GM19467 (cell line): ENCODE measurements around the gene SH3RF2.
"Not testable (repeated sequence)": the region's sequence is repeated elsewhere in the genome, so short reads cannot be mapped to it uniquely, and the experiment has no call there.

Experiments
- ATAC-seq: cut with Tn5 transposase; IDR thresholded peaks from one replicate; pipeline ENCODE4 v1.9.1; 2021; ENCODE audit warnings: mild to moderate bottlenecking, moderate library complexity; ENCODE audit not compliant: unreplicated experiment

Gene SH3RF2

DNA sequence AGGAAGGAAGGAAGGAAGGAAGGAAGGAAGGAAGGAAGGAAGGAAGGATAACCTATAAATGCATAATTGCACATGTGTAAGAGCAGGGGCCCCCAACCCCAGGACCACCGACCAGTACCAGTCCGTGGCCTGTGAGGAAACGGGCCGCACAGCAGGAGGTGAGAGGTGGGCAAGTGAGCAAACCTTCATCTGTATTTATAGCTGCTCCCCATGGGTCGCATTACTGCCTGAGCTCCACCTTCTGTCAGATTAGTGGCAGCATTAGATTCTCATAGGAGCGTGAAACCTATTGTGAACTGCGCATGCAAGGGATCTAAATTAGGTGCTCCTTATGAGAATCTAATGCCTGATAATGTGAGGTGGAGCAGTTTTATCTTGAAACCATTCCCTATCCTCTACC is 66.1 kb downstream of the SH3RF2 start:
- no peak for ATAC-seq

DNA sequence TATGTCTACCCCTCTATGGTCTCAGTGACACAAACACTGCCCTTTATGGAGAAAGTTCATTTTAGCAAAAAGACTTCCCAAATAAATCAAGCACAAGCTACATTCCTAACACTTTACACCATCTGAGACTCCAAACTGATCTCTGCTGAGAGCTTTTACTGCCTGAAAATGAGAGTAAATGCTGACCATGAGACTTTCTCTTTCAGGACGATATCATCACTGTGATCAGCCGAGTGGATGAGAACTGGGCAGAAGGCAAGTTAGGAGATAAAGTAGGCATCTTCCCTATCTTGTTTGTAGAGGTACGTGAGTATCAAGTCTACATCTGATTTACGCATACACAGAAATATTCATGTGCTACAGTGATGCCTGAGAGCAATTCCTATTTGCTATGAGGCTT is 67.5 kb downstream of the SH3RF2 start:
- no peak for ATAC-seq

- no peak for ATAC-seq
These were observed 68.9 kb downstream of the SH3RF2 start for GRCh38 chr5:146005264-146005663.

GRCh38 chr5:146005723-146006122 is 69.3 kb downstream of the SH3RF2 start:
- no peak for ATAC-seq

DNA sequence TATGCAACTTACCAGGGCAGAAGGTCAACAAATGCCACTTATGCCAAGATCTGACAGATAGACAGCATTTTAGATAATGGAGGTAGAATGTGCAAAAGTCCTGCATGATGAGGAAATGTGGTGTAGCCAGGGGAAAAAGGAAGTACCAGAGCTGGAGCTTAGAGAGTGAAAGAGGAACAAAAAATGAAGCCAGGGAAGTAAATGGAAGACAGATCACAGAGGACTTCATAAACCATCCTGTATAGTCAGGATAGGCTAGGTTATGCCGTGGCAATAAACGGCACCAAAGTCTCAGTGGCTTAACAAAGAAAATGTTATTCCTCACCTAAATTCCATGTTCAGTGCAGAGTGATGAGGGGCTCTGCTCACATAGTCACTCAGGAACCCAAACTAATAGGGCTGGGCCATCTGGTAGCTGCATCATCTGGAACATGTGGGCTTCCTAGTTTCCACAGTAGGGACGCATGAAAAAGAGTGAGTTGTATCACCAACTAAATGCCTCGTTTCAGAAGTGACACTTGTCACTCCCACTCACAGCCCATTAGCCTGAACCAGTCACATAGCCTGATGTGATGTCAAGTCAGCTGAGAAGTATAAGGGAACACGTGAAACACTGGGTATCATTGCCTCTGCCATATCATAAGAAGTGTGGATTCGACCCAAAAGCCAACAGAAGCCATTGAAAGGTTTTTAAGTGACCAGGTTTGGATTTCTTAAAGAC is 70.3 kb downstream of the SH3RF2 start:
- ATAC-seq, result no peak

DNA sequence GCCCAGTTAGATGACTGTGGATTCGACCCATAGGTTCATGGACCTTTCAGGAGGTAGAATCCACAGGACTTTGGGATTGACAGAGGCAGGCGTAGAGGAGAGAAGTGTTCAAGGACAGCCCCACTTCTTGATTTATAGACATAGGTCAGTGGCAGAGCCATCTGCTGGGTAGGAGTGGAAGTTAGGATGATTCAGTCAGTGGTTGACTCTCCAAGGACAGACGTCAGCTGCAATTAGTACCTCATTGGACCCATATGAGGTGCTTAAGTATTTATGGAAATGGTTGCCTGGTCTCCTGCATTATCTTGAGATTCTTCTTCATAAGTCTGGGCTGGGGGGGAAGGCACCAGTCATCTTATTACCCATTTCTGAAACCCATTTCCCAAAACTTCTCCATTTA is 70.9 kb downstream of the SH3RF2 start:
- ATAC-seq, result no peak

GRCh38 chr5:146007989-146008388 is 71.6 kb downstream of the SH3RF2 start:
- no peak for ATAC-seq

- no peak for ATAC-seq
These were observed 72.6 kb downstream of the SH3RF2 start for GRCh38 chr5:146009020-146009419.

GRCh38 chr5:146010447-146010846 is 74.1 kb downstream of the SH3RF2 start:
- ATAC-seq, result not testable (repeated sequence)

- no peak for ATAC-seq
These were observed 77.4 kb downstream of the SH3RF2 start for GRCh38 chr5:146013761-146014160.

DNA sequence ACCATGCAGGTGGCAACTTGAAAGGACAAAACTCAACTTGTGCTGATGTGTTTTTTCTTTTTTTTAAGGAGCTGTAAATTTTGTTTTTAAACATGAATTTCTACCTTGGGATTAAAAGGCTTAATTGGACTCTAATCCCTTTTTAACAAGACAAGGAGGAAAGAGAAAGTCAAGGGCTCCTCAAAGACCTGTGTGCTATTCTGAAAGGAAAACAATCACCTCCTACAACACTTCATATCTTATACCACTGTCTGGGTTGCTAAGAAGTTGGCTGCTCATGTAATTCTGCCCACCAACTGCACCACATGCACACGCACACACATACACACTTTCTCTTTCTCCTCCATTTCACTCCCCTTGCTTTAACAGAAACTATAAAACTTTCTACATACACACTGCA is 78.6 kb downstream of the SH3RF2 start:
- no peak for ATAC-seq

DNA sequence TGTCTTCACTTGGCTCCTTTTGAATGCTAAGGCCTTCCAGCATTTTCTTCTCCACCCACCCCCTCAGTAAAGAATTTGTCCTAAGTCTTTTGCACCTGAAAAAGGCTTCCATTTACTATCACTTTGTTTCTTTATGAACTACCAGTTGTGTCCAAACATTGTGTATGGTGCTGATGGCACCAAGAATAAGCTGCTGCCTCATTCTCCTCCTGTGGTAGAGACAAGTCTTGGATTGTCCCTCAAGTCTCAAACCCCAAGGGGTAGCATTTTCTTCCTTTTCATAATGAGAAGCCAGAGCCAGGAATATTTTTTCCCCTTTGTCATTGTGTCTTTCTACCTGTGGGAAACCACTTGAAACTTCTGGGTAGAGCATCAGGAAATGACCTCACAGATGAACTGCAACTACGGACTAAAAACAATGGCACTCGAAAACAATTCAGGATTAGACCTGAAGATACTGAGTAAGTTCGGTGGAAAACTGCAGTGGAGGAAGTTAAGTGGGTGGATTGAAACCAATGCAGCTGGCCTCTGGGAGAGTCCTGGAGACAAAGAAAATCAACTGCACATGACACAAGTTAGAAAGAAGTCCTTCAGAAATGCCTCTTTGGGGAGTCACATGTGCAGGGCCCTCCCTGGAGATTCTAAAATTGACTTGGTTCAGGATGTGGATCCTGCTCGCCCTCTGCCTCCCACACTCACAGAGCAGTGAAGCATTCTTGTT is 80.5 kb downstream of the SH3RF2 start:
- ATAC-seq, result no peak

DNA sequence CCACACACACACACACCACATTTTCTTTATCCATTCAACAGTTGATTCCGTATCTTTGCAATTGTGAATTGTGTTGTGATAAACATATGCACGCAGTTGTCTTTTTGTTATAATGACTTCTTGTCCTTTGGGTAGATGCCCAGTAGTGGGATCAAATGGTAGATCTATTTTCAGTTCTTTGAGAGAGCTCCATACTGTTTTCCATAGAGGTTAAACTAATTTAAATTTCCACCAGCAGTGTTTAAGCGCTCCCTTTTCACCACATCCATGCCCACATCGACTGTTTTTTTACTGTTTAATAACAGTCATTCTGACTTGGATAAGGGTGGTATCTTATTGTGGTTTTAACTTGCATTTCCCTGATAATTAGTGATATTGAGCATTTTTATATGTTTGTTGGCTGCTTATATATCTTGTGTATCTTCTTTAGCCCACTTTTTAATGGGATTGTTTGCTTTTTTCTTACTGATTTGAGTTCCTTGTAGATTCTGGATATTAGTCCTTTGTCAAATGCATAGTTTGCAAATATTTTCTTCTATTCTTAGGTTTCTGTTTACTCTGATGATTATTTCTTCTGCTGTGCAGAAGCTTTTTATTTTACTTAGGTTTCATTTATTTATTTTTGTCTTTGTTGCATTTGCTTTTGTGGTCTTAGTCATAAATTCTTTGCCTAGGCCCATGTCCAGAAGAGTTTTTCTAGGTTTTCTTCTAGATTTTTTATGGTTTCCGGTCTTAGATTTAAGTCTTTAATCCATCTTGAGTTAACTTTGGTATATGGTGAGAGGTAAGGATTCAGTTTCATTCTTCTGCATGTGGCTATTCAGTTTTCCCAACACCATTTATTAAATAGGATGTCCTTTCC is 82.4 kb downstream of the SH3RF2 start:
- ATAC-seq, result no peak

- ATAC-seq, result no peak
These were observed 83.7 kb downstream of the SH3RF2 start for GRCh38 chr5:146020100-146020499.

DNA sequence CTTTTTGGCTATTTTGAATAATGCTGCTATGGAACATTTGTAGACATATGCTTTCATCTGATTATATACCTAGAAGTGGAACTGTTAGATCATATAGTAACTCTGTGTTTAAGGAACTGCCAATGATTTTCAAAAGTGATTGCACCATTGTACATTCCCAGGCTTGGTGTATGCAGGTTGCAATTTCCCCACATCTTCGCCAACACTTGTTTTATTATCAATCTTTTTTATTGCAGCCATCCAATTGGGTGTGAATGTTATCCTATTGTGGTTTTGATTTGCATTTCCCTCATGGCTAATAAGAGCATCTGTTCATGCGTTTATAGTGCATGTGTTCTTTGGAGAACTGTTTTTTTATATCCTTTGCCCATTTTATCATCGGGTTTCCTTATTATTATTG is 87.7 kb downstream of the SH3RF2 start:
- ATAC-seq, result no peak

DNA sequence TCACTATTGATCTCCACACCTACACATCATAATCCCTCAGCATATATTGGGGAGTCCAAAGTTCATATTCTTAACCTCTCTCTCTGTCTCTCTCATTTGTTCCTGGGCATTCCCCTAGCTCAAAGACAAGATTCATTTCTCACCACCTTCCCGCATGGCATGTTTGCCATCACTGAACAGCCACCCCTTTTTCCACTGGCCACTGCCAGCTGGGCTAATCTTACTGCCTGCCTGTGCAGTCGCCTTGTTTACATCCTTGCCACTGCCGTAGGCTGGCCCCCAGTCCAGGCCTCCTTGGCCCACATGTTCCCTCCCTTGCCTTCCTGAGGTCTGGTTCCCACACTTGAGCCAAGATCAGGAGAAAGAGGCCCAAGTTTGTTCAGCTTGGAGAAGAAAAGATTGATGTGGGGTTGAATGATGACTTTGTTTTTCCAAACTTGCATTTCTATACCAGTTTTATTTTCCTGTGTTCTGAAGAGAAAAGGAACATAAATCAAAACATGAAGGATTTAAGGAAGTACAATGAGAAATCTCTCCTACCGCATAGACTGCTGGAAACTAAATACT is 88.8 kb downstream of the SH3RF2 start:
- ATAC-seq, result no peak

- ATAC-seq, result no peak
These were observed 89.3 kb downstream of the SH3RF2 start for GRCh38 chr5:146025681-146026080.

GRCh38 chr5:146026307-146027010 is 90.1 kb downstream of the SH3RF2 start:
- no peak for ATAC-seq

DNA sequence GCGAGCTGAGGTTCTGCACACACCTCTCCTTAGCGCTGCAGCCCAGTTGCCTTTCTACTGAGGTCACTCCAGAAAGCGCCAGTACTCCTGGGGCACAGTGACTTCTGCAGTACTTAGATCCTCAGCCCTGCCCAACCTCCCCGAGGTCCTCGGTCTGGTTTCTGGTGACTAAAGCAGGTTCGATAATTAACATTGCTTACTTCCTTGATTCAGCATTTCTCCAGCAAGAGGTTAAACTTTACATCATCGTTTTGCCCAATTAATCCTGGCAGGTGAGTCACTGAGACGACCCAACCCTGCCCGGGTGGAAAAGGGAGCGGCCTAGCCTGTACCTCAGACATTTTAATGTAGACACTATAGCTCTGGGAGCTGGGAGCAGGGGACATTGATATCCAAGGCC is 91.4 kb downstream of the SH3RF2 start:
- ATAC-seq, result no peak

DNA sequence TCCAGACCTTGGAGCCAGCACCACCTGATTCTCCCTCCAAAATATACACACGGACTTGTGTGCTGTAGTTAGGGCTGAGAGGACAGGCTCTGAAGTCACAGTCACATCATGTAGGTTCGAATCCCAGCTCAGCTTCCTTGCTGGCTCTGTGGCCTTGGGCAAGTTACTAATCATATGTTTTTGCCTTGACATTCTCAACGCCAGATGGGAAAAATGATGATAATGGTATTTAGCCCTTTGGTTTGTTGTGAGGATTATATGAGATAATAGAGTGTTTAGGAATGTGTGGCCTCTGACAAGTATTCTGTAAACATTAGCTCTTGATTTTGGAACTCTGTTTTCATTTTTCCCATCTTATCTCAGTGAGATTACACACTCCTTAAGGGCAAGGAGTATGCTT is 96.5 kb downstream of the SH3RF2 start:
- no peak for ATAC-seq

GRCh38 chr5:146034127-146034526 is 97.7 kb downstream of the SH3RF2 start:
- no peak for ATAC-seq
